HL-60 (cell line): ENCODE results near the gene GTPBP3.
A peak's percentile ranks its signal among the peaks of the same experiment; 100 is the strongest.

Experiments used
- DNase-seq, 2 experiments: peaks; one replicate each; pipeline ENCODE4 v3.0.0-alpha.2; 2010 to 2020; ENCODE audit warnings: low read depth in 1 of 2, low spot score in 1 of 2
- H3K27ac ChIP-seq: fragments of 250-450 bp; sonication (Bioruptor Pico); replicated peaks from 2 replicates; pipeline ENCODE4 v1.5.1; 2020; ENCODE audit warnings: mild to moderate bottlenecking, moderate library complexity
- H3K27me3 ChIP-seq: fragments of 250-450 bp; sonication (Bioruptor Pico); 2 replicates; pipeline ENCODE4 v1.5.1; 2021; ENCODE audit warnings: mild to moderate bottlenecking, moderate library complexity; ENCODE audit not compliant: insufficient read depth, poor library complexity, severe bottlenecking
- H3K4me3 ChIP-seq: replicated peaks from 2 replicates; pipeline ENCODE4 v1.5.1; 2011; ENCODE audit warnings: mild to moderate bottlenecking, control low read depth, low read length; ENCODE audit not compliant: insufficient read depth
- GABPA ChIP-seq: IDR thresholded peaks from 2 replicates; pipeline ENCODE4 v1.6.1; 2012; ENCODE audit warnings: low read depth
- POLR2AphosphoS5 ChIP-seq: IDR thresholded peaks from 2 replicates; pipeline ENCODE4 v1.6.1; 2012; ENCODE audit warnings: low read depth
- SPI1 ChIP-seq: IDR thresholded peaks from 2 replicates; pipeline ENCODE4 v1.6.1; 2012; ENCODE audit warnings: low read depth, mild to moderate bottlenecking, borderline replicate concordance
- TF ChIP-seq, protein P1 (sequence below): IDR thresholded peaks from one replicate; pipeline ENCODE4 v1.5.1; 2011; ENCODE audit warnings: low read length, control low read depth, inconsistent platforms; ENCODE audit not compliant: insufficient read depth
- TF ChIP-seq, protein P2 (sequence below): IDR thresholded peaks from 2 replicates; pipeline ENCODE4 v1.6.1; 2012; ENCODE audit warnings: low read depth; ENCODE audit not compliant: insufficient replicate concordance

Gene GTPBP3

DNA sequence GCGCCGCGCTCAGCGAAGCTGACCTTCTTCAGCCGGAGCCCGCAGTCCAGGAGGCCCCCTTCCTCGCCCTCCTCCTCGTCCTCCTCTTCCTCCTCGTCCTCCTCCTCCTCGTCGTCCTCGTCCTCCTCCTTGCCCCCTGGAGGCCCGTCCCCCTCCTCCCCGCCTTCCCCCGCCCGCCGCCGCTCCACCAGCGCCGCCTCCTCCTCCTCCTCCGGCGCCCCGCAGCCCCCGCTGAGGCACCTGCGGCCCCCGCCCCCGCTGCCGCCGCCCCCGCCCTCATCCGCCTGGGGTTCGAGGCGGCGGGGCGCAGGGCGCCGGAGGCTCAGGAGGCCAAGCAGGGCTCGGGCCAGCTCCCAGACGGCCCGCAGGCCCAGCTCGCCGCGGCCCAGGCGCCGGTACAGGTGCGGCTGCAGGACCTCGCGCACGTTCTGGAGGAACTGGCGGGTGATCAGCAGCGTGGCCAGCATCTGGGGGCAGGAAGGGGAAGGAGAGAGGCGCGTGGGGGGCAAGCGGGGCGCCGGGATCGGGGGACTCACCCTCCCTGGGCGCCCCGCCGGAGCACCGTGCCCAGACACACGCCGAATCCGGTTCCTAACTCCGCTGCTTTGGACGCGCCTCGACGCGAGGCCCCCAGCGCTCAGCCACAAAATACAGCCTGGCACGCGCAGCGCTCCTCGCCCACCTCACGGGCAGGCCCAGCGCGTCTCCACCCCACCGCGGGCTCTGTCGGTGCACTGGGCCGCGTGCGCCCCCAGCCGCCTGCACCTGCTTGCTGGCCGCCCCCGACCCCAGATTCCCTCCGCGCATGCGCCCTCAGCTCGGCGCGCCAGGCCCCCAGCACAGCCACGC lies 8.6 kb upstream of the GTPBP3 start:
- Histone ChIP-seq H3K4me3 (0 out of 2 replicates have a peak overlapping the region, but pooled peaks have one; percentile 15), H3K27ac (no peak overlapping the region), H3K27me3 (peaks cover 27% of the 10 kb centered on the region)
- TF ChIP-seq, protein P1, sequence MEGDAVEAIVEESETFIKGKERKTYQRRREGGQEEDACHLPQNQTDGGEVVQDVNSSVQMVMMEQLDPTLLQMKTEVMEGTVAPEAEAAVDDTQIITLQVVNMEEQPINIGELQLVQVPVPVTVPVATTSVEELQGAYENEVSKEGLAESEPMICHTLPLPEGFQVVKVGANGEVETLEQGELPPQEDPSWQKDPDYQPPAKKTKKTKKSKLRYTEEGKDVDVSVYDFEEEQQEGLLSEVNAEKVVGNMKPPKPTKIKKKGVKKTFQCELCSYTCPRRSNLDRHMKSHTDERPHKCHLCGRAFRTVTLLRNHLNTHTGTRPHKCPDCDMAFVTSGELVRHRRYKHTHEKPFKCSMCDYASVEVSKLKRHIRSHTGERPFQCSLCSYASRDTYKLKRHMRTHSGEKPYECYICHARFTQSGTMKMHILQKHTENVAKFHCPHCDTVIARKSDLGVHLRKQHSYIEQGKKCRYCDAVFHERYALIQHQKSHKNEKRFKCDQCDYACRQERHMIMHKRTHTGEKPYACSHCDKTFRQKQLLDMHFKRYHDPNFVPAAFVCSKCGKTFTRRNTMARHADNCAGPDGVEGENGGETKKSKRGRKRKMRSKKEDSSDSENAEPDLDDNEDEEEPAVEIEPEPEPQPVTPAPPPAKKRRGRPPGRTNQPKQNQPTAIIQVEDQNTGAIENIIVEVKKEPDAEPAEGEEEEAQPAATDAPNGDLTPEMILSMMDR: no peak
- TF ChIP-seq, protein P2, sequence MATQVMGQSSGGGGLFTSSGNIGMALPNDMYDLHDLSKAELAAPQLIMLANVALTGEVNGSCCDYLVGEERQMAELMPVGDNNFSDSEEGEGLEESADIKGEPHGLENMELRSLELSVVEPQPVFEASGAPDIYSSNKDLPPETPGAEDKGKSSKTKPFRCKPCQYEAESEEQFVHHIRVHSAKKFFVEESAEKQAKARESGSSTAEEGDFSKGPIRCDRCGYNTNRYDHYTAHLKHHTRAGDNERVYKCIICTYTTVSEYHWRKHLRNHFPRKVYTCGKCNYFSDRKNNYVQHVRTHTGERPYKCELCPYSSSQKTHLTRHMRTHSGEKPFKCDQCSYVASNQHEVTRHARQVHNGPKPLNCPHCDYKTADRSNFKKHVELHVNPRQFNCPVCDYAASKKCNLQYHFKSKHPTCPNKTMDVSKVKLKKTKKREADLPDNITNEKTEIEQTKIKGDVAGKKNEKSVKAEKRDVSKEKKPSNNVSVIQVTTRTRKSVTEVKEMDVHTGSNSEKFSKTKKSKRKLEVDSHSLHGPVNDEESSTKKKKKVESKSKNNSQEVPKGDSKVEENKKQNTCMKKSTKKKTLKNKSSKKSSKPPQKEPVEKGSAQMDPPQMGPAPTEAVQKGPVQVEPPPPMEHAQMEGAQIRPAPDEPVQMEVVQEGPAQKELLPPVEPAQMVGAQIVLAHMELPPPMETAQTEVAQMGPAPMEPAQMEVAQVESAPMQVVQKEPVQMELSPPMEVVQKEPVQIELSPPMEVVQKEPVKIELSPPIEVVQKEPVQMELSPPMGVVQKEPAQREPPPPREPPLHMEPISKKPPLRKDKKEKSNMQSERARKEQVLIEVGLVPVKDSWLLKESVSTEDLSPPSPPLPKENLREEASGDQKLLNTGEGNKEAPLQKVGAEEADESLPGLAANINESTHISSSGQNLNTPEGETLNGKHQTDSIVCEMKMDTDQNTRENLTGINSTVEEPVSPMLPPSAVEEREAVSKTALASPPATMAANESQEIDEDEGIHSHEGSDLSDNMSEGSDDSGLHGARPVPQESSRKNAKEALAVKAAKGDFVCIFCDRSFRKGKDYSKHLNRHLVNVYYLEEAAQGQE: no peak
- TF ChIP-seq GABPA: no peak
- no peak for TF ChIP-seq SPI1
- TF ChIP-seq POLR2AphosphoS5: no peak
- no peak for DNase-seq

DNA sequence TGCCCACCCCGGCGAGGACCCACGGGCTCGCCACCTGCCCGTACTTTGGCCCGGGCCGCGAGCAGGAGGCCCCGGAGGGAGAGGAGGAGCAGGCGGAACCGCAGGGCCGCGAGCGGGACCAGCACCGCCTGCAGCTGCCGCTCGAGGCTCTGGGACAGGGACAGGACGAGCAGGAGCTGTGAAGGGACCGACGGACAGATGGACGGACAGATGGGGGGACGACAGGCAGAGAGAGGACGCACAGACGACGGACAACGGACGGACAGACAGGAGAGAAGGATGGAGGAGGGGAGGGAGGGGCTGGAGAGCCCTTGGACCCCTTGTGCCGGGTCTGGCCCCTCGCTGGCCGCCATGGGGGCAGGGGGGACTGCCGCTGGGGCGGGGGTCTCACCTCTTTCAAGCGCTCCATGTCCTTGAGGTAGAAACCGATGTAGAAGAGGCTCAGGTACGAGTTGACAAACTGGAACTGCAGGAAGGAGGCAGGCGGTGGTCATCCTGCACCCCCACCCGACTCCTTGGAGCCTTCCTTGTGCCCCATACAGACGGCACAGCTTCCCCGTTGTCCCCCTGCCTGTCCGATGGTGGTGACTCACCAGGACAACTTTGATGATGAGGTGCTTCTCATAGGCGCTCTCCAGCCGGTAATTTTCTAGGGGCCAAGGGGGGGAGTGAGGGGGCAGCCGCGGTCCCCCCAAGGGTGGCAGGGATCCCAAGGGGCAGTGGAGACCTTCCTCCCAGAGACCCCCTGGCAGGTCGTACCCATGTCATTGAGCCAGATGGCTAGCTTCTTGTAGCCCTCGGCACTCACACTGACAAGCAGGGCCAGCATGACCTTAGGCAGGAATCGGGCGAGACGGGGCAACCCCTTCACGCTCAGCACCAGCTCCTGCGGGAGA lies 7.7 kb upstream of the GTPBP3 start:
- no peak for DNase-seq
- Histone ChIP-seq H3K4me3 (no peak overlapping the region), H3K27me3 (peaks cover 27% of the 10 kb centered on the region), H3K27ac (no peak overlapping the region)
- TF ChIP-seq, protein P2: no peak
- TF ChIP-seq, protein P1: no peak
- no peak for TF ChIP-seq SPI1
- TF ChIP-seq POLR2AphosphoS5: no peak
- TF ChIP-seq GABPA: no peak

DNA sequence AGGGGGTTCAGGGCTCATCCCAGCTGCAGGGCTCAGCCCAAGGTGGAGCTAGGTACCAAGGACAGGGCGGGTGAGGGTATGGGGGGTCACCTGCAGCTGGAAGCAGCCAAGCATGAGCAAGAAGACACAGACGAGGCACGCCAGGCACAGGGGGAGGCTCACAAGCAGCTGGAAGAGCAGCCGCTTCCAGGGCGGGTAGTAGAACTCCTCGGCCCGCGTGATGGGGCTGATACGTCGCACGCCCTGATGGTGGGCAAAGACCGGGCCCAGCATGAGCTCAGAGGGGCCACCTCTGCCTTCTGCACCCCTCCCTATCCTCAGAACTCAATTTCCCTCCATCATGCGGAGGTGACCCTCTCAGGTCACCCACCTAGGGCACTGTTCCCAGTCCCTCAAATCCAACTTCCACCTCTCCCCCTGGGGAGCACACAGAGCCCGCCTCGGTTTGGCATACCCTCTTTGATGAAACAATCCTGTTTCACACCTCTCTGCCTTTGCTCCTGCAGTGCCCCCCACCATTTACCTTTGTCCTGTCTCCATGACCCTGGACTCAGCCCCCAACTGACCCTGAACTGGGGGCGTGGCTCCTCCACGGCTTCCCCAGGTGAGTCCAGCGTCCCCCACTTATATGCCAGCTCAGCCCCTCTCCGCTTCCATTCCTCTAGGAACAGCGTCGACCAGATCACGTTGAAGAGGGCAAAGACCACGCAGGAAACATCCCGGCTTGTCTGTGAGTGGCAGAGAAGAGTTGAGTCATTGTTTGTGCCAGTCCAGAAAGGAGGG lies 6.9 kb upstream of the GTPBP3 start:
- H3K27me3 ChIP-seq: peaks cover 27% of the 10 kb centered on the region
- TF ChIP-seq POLR2AphosphoS5 (no peak), SPI1 (no peak), GABPA (no peak)
- TF ChIP-seq, protein P1: no peak
- TF ChIP-seq, protein P2: no peak
- H3K4me3 ChIP-seq: no peak overlapping the region
- DNase-seq: no peak
- no peak overlapping the region for H3K27ac ChIP-seq
